ENCODE results near the gene GRIP2.

DNA sequence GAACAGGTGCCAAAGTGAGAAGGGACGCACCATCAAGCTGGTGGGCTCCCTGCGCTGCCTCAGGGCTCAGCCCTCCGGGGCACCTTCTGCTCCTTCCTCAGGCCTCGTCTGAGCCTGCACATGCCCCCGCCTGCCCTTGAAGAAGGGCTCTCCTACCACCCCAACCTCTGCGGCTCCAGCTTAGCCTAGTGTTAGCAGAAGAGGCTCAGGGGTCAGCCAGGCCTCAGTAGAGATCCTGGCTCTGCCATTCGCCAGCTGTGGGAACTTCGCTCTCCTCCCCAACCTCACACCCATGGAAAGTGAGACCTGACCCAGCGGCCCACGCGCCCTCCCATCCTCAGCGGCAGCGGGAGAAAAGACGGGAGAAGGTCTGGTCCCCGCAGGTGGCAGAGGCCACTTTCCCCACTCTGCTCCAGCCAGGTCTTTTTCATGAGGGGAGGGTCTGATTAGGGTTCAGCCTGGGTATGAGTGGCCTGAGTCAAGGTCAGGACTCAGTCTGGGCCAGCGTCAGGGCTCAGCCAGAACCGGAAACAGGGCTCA is 8.2 kb downstream of the GRIP2 start:
- TF ChIP-seq, protein P1, sequence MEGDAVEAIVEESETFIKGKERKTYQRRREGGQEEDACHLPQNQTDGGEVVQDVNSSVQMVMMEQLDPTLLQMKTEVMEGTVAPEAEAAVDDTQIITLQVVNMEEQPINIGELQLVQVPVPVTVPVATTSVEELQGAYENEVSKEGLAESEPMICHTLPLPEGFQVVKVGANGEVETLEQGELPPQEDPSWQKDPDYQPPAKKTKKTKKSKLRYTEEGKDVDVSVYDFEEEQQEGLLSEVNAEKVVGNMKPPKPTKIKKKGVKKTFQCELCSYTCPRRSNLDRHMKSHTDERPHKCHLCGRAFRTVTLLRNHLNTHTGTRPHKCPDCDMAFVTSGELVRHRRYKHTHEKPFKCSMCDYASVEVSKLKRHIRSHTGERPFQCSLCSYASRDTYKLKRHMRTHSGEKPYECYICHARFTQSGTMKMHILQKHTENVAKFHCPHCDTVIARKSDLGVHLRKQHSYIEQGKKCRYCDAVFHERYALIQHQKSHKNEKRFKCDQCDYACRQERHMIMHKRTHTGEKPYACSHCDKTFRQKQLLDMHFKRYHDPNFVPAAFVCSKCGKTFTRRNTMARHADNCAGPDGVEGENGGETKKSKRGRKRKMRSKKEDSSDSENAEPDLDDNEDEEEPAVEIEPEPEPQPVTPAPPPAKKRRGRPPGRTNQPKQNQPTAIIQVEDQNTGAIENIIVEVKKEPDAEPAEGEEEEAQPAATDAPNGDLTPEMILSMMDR (IDR thresholded peaks at IDR 0.05): no peak
- TF ChIP-seq POLR2A (IDR thresholded peaks at IDR 0.05): no peak

Data from ovary (tissue), 3 donors.